HEK293T (cell line): ENCODE results near the gene ENPP1.

Source experiments
- ARNT ChIP-seq: fragments of 450-650 bp; IDR thresholded peaks from 2 replicates; pipeline ENCODE4 v1.6.1; 2017; ENCODE audit warnings: mild to moderate bottlenecking
- FOXA1 ChIP-seq: fragments of 450-650 bp; IDR thresholded peaks from 2 replicates; pipeline ENCODE4 v1.6.1; 2016; ENCODE audit warnings: mild to moderate bottlenecking
- SP1 ChIP-seq: fragments of 450-650 bp; IDR thresholded peaks from 2 replicates; pipeline ENCODE4 v1.6.1; 2017
- SUZ12 ChIP-seq: fragments of 450-650 bp; IDR thresholded peaks from 2 replicates; pipeline ENCODE4 v1.6.1; 2016; ENCODE audit warnings: mild to moderate bottlenecking

DNA sequence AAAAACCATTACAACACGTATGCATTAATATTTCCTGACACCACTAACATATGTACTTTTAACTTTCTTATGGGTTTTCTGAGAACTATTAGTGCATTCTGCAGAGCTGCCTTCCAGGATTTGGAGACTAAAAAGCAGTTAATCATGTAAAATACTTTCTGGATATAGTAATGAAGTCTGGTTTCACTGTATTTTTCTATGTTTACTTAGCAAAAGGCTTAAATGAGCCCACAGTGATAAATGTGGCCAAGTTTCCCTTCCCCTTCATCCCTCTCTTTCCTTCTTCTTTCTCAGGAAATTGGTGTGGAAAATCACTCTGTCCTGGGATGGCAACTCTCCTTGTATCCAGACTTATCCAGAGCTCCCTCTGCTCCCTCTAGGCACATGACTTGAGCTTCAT is 29.7 kb upstream of the ENPP1 start:
- TF ChIP-seq SUZ12 (no peak), FOXA1 (no peak), ARNT (no peak), SP1 (no peak)
